Measurements from ENCODE around the gene L1CAM. TPM values are rescaled to one million over a fixed set of nuclear protein-coding genes. Genes with fewer than 3 reads are reported as not detected.

Gene L1CAM
- polyA plus RNA-seq, 1 of the 3 experiments (the other 2 are of a cell fraction), result 1.9 TPM

GRCh38 chrX:153824348-153824747 lies 61.6 kb downstream of the L1CAM start:
- 71% methylated on average over 8 of the region's 10 CpGs for WGBS (ENCODE audit: low lambda C conversion rate)

More at GRCh38 chrX:153824348-153824747, 61.6 kb downstream of the L1CAM start:
- Histone ChIP-seq H3K9me2 (no peaks in the 10 kb centered on the region), H2AFZ (ENCODE audit: low read depth) (no peak overlapping the region), H3K4me3 (ENCODE audit: low read depth in 2 of 2, low read length in 1 of 2) (no peak overlapping the region), H3K4me1 (ENCODE audit: control insufficient read depth in 1 of 2, insufficient read depth in 2 of 2, low read depth in 1 of 2, low read length in 1 of 2) (peaks cover 0 to 19% of the 10 kb centered on the region in 2 experiments; a peak in 1 of 4 replicates), H3K9ac (no peak overlapping the region), H4K20me1 (ENCODE audit: insufficient read depth) (peaks cover 5% of the 10 kb centered on the region; the same call in 1 of the 2 replicates), H3K27ac (ENCODE audit: low read depth in 2 of 2, low read length in 1 of 2) (no peak overlapping the region), H3K79me2 (ENCODE audit: insufficient read depth) (no peaks in the 10 kb centered on the region), H3K36me3 (replicated peaks in 1 of 2; ENCODE audit: control insufficient read depth in 1 of 2, insufficient read depth in 2 of 2, low read length in 1 of 2) (no peaks in the 10 kb centered on the region), H3F3A (replicated peaks; ENCODE audit: insufficient read depth) (peaks cover 5% of the 10 kb centered on the region), H3K4me2 (no peak overlapping the region), H3K9me3 (no peaks in the 10 kb centered on the region), H3K27me3 (ENCODE audit: insufficient read depth) (peaks cover 40% of the 10 kb centered on the region)
- CTCF ChIA-PET, result no interaction called here
- peak; percentile 3 for DNase-seq
- TF ChIP-seq GABPA (IDR thresholded peaks at IDR 0.05; ENCODE audit: low read depth) (no peak), SIN3A (IDR thresholded peaks at IDR 0.05; ENCODE audit: borderline replicate concordance, low read depth, low read length) (no peak), EP300 (IDR thresholded peaks at IDR 0.05; ENCODE audit: borderline replicate concordance in 1 of 2, low read depth in 1 of 2, low read length in 1 of 2) (no peak), POLR2AphosphoS5 (IDR thresholded peaks at IDR 0.05; ENCODE audit: low read depth, low read length) (no peak), FOXM1 (IDR thresholded peaks at IDR 0.05; ENCODE audit: low read depth) (no peak), IRF3 (IDR thresholded peaks at IDR 0.05; ENCODE audit: low read depth, low read length) (no peak), FOSL2 (IDR thresholded peaks at IDR 0.05; ENCODE audit: borderline replicate concordance, low read depth) (no peak), NRF1 (IDR thresholded peaks at IDR 0.05; ENCODE audit: low read depth, low read length) (no peak), EZH2phosphoT487 (IDR thresholded peaks at IDR 0.05; ENCODE audit: borderline replicate concordance, low read depth) (no peak), JUND (IDR thresholded peaks at IDR 0.05) (no peak), SMC3 (IDR thresholded peaks at IDR 0.05; ENCODE audit: low read depth, low read length) (no peak), USF1 (IDR thresholded peaks at IDR 0.05; ENCODE audit: borderline replicate concordance, low read depth) (no peak), FOXJ3 (CRISPR knock-in tag; IDR thresholded peaks at IDR 0.05) (no peak), RCOR1 (IDR thresholded peaks at IDR 0.05; ENCODE audit: low read length) (no peak), TEAD4 (IDR thresholded peaks at IDR 0.05; ENCODE audit: borderline replicate concordance, insufficient read depth) (no peak), ZBTB33 (IDR thresholded peaks at IDR 0.05; ENCODE audit: borderline replicate concordance, low read depth) (no peak), ELF1 (IDR thresholded peaks at IDR 0.05) (no peak)
- TF ChIP-seq, protein P1, sequence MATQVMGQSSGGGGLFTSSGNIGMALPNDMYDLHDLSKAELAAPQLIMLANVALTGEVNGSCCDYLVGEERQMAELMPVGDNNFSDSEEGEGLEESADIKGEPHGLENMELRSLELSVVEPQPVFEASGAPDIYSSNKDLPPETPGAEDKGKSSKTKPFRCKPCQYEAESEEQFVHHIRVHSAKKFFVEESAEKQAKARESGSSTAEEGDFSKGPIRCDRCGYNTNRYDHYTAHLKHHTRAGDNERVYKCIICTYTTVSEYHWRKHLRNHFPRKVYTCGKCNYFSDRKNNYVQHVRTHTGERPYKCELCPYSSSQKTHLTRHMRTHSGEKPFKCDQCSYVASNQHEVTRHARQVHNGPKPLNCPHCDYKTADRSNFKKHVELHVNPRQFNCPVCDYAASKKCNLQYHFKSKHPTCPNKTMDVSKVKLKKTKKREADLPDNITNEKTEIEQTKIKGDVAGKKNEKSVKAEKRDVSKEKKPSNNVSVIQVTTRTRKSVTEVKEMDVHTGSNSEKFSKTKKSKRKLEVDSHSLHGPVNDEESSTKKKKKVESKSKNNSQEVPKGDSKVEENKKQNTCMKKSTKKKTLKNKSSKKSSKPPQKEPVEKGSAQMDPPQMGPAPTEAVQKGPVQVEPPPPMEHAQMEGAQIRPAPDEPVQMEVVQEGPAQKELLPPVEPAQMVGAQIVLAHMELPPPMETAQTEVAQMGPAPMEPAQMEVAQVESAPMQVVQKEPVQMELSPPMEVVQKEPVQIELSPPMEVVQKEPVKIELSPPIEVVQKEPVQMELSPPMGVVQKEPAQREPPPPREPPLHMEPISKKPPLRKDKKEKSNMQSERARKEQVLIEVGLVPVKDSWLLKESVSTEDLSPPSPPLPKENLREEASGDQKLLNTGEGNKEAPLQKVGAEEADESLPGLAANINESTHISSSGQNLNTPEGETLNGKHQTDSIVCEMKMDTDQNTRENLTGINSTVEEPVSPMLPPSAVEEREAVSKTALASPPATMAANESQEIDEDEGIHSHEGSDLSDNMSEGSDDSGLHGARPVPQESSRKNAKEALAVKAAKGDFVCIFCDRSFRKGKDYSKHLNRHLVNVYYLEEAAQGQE (IDR thresholded peaks at IDR 0.05; ENCODE audit: low read depth, low read length), result no peak
- POLR2A ChIA-PET, result no interaction called here

Measured in SK-N-SH (cell line).